ENCODE results near the gene DUOX1.

DUOX1 gene

DNA sequence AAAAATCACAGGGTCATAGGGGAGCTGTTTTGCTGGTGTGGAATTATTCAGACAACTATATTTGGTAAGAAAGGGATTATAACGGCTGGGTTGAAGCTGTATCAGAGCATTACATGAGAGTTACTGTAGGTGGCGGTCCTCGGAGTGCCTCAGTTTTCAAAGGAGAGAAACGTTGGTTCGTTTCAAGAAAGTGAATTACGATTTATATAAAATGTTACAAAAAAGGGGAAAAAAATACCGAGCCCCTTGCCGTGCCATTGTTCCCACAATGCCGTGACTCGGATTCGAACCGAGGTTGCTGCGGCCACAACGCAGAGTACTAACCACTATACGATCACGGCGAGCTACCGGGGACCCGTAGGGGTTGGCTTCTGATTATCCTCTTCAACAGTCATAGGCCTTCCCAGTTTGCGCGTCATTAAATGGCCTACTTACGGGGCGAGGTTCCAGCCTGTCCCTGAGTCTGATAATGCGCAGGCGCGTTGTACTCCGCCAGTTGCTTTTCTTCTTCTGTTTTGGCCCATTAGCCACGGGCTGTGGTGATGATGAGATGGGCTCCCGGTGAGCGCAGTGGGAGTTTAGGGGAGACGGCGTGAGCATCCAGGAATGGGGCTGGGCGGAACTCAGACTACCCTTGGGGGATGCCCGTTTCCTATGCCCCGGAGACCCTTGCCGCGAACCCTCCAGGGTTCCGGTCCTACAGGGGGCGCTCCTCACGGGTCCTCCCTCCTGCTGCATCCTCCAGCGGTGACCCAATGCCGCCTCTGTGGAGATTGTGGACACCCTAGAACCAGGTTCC, 68.7 kb downstream of the DUOX1 start:
- peak; percentile 90 for DNase-seq

DNA sequence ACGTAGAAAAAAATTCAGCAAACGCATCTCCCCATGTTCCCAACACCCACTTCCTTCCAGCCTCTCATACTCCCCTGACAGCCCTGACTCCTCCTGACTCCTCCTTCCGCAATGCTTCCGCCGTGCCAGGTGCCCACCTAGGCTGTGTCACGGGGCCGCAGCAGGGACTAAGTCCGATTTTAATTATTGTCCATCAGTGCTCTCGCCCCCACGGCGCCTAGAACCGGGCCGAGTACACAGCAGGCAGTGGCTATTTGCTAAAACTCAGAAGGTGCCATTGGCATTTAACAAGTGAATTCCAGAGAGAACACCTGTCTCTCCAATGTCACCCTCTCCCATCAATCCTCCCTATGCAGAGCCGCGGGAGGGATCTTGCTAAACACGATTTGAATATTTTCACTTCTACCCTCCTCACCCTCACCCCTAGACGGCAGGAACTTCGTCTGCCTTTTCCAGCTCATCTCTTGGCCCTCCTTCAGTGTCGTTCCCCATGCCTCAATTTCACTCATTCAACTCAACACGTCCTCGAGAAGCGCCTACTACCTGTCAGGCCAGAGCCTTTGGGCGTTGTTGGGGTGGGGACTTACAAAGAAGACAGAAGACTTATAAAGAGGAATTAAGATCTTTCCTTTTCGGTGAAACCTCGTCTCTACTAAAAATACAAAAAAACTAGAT, 69.5 kb downstream of the DUOX1 start:
- DNase-seq, result no peak

DNA sequence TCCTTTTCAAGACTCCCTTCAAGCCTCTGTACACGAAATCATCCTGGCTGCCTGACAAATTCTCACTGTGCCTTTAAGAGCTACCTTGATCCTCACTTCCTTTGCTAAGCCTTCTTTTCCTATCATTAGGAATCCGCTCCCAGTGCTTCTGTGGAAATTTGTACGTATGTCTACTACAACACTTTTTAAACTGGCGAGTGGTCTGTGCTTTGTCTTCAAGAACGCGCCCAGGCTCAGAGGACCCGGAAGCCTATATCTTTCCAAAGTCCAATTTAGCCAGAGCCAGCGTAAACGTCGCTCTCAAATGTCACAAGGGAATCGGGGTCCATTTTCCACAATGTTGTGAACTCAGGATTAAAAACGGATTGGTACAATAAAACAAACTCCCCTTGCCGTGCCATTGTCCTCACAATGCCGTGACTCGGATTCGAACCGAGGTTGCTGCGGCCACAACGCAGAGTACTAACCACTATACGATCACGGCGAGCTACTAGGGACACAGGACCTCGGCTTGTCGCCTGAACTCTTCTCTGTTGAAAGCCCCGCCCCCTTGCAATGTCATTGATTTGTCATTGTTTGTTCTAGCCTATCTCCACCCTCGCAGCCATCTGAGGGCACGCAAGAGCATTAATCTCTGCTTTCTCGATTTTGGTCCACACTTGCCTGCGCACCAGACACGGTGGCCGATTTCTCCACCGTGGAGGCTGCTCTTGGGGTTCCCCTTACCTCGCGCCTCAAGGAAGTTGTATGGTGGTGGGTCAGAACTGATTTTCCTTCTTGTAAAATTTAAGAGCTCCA, 70.4 kb downstream of the DUOX1 start:
- peak; percentile 93 for DNase-seq

DNA sequence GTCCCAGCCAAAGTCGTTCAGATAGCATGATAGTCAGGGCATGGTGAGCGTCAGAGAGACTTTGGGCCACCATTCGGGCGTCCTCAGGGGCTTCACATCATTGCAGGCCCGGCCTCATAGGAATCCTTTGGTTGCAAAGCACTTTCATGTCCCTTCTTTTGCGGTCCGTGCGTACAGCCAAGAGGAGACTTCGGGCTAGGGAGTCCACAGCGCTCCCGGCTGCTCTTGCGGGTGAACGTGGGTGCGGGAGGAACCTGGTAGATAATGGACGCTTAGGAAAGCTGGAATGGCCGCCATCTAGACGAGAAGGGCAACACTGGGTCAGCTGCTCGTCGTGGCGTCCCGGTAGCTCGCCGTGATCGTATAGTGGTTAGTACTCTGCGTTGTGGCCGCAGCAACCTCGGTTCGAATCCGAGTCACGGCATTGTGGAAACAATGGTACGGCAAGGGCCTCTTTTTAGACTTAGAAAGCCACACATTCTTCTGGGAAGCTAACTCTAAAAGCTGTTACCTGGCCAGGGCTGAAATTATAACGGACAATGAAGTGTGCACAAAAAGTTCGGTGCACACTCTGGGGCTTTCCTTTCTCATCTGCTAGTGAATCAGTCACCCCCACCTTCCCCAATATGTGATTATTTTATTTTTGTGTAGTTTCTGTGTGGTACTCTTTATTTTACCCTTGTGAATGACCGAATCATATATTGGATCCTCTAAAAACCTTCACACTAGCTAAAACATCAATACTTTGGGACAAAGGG, 71.2 kb downstream of the DUOX1 start:
- DNase-seq, result peak; percentile 71

DNA sequence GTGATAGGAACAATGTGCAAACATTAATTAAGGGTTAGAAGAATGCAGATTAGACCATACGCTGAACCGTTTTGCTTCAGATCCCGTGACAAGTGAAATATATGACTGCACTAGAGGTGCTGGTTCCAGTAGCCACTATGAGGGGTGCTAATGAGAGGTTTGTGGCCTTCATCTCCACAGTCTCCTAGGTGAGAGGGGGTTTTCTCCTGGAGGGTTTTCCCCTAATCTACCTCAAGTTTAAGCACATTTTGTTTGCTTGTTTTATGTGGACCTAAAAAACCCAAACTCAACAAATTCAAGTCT, 71.7 kb downstream of the DUOX1 start:
- no peak for DNase-seq

DNA sequence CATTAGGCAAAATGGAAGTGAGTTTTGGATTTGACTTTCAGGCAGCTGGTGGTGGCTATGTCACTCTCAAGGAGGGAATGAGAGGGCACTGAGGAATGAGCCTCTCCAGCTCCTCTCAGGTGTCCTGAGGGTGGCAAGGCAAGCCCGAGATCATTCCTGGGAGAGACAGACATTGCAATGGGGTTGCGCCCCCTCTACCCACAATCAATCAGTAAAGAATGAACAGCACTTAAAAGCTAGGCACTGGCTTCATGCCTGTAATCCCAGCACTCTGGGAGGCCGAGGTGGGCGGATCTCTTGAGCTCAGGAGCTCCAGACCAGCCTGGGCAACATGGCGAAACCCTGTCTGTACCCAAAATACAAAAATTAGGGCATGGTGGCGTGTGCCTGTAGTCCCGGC, 72.1 kb downstream of the DUOX1 start:
- no peak for DNase-seq

DNA sequence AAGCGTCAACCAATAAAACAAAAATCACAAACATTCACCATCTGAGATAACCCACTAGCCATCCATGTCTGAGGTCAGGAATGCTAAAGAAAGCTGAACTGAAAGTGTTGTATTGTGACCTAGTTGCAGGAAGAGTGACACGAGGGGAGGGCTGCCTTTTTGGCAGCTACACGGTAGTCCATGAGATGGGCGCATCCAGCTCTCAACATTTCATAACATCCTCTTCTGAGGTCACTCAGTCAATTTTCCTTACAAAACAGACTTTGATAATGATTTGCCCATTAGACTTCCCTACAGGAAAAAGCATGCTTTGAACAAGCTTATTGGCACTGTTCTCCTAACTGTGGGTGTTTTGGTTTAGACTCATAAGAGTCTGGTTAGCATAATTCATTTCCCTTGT, 73.4 kb downstream of the DUOX1 start:
- no peak for DNase-seq

DNA sequence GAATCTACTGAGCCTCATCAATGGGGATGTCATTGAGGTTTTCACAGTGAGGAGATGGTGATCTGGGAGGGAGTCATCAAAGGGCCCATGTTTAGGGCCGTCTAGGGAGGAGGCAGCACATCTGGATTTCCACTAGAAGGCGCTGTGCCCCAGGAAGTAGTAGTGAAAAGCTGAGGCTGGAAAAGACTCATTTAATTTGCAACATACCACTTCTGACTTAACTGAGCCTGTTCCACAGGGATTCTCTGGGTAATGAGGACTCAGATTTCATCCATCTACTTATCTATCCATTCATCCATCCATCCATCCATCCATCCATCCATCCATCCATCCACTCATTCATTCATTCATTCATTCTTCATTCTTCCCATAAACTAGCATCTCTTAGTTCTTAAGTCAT, 75.4 kb downstream of the DUOX1 start:
- peak; percentile 56 for DNase-seq

DNA sequence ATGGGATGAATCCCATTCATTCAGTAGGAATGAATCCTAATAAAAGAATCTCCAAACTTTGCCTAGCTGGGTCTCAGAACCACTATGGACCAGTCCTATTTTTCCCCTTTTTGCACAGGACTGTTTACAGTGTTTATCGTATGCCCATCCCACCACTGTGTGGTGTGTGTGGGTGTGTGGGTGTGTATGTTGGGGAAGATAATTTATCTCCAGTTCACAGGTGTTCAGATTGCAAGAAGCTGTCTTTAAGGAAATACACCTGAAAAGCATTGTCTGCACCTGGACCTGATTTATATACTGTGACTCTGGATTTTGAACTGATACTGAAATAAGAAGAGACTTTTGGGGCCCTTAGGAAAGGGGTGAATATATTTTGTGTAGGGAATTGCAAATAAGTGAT, 82.7 kb downstream of the DUOX1 start:
- DNase-seq, result no peak
